Measurements from ENCODE around the gene STX8. TPM values are rescaled to one million over a fixed set of nuclear protein-coding genes. Genes with fewer than 3 reads are reported as not detected.

STX8 gene
- total RNA-seq, 1 experiment from 2014 or later, result 38.8 TPM

GRCh38 chr17:9212376-9213302, 363.0 kb downstream of the STX8 start (continued):
- TF ChIP-seq CTCF (IDR thresholded peaks at IDR 0.05 in 2 of 3, conservative IDR thresholded peaks at IDR 0.05 in 1 of 3; ENCODE audit: borderline replicate concordance in 1 of 3, insufficient read depth in 1 of 3, low read depth in 2 of 3, low read length in 2 of 3) (no peak), EZH2phosphoT487 (IDR thresholded peaks at IDR 0.05; ENCODE audit: borderline replicate concordance) (no peak), ELF1 (IDR thresholded peaks at IDR 0.05; ENCODE audit: borderline replicate concordance, low read depth) (no peak), YY1 (IDR thresholded peaks at IDR 0.05; ENCODE audit: extremely low read depth, insufficient replicate concordance, low read depth, low read length) (no peak), ZFX (IDR thresholded peaks at IDR 0.05) (no peak), RAD21 (IDR thresholded peaks at IDR 0.05; ENCODE audit: low read depth) (no peak), CEBPB (IDR thresholded peaks at IDR 0.05; ENCODE audit: low read depth) (no peak), REST (IDR thresholded peaks at IDR 0.05; ENCODE audit: low read depth) (no peak)
